ENCODE results near the gene ALPG.

DNA sequence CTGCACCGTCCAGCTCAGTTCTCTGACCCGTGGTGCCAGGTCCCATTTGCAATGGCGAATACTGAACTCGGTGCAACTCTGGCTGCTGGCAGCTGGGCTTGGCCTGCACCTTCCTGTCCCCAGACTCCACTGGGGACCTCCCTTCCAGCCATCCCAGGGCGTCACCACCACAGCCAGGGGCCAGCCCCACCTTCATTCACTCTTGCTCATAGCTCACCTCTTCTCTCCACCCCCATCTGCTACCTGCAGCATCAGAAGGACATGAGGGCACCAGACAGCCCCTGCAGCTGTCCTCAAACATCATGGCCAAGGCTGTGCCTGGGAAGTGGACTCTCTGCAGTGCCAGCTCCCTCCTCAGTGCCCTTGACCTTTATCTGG, 33.1 kb downstream of the ALPG start:
- TF ChIP-seq TAF1 (IDR thresholded peaks at IDR 0.05; ENCODE audit: borderline replicate concordance, insufficient read depth, low read length) = no peak
- no peak for TF ChIP-seq POLR2AphosphoS5 (IDR thresholded peaks at IDR 0.05; ENCODE audit: low read depth, low read length)
- TF ChIP-seq, protein P1, sequence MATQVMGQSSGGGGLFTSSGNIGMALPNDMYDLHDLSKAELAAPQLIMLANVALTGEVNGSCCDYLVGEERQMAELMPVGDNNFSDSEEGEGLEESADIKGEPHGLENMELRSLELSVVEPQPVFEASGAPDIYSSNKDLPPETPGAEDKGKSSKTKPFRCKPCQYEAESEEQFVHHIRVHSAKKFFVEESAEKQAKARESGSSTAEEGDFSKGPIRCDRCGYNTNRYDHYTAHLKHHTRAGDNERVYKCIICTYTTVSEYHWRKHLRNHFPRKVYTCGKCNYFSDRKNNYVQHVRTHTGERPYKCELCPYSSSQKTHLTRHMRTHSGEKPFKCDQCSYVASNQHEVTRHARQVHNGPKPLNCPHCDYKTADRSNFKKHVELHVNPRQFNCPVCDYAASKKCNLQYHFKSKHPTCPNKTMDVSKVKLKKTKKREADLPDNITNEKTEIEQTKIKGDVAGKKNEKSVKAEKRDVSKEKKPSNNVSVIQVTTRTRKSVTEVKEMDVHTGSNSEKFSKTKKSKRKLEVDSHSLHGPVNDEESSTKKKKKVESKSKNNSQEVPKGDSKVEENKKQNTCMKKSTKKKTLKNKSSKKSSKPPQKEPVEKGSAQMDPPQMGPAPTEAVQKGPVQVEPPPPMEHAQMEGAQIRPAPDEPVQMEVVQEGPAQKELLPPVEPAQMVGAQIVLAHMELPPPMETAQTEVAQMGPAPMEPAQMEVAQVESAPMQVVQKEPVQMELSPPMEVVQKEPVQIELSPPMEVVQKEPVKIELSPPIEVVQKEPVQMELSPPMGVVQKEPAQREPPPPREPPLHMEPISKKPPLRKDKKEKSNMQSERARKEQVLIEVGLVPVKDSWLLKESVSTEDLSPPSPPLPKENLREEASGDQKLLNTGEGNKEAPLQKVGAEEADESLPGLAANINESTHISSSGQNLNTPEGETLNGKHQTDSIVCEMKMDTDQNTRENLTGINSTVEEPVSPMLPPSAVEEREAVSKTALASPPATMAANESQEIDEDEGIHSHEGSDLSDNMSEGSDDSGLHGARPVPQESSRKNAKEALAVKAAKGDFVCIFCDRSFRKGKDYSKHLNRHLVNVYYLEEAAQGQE (IDR thresholded peaks at IDR 0.05; ENCODE audit: insufficient read depth in 1 of 2, low read depth in 2 of 2, low read length in 2 of 2) = no peak
